OCI-LY1 (cell line): ENCODE data around the gene SEC14L1.

Experiments used
- H2AFZ ChIP-seq: fragments of 200-600 bp; sonication (generic), shearing (Covaris generic); 2 replicates; pipeline ENCODE4 v1.6.0; 2014; ENCODE audit warnings: antibody characterized with exemption, mild to moderate bottlenecking, low read length
- H3F3A ChIP-seq: fragments of 200-600 bp; sonication (generic), shearing (Covaris generic); 2 replicates; pipeline ENCODE4 v1.6.0; 2014; ENCODE audit warnings: mild to moderate bottlenecking, antibody characterized with exemption, low read length, moderate library complexity; ENCODE audit not compliant: insufficient read depth
- H3K27ac ChIP-seq: fragments of 200-600 bp; sonication (generic); 2 replicates; pipeline ENCODE4 v1.5.1; 2014; ENCODE audit warnings: low read length, mixed run types, mild to moderate bottlenecking, low read depth; ENCODE audit not compliant: poor library complexity, severe bottlenecking
- H3K27me3 ChIP-seq: fragments of 200-600 bp; sonication (generic); 2 replicates; pipeline ENCODE4 v1.6.0; 2014; ENCODE audit warnings: antibody characterized with exemption, mild to moderate bottlenecking, low read length, moderate library complexity; ENCODE audit not compliant: insufficient read depth
- H3K36me3 ChIP-seq: fragments of 200-600 bp; sonication (generic); 2 replicates; pipeline ENCODE4 v1.6.1; 2014; ENCODE audit warnings: mild to moderate bottlenecking, antibody characterized with exemption, low read length, moderate library complexity, mixed read lengths; ENCODE audit not compliant: insufficient read depth
- H3K4me1 ChIP-seq: fragments of 200-600 bp; sonication (generic); 2 replicates; pipeline ENCODE4 v1.5.1; 2014; ENCODE audit warnings: mild to moderate bottlenecking, low read length, moderate library complexity; ENCODE audit not compliant: insufficient read depth, severe bottlenecking
- H3K4me2 ChIP-seq: fragments of 200-600 bp; sonication (generic), shearing (Covaris generic); 2 replicates; pipeline ENCODE4 v1.6.1; 2014; ENCODE audit warnings: low read length
- H3K4me3 ChIP-seq: fragments of 200-600 bp; sonication (generic); 2 replicates; pipeline ENCODE4 v1.5.1; 2014; ENCODE audit warnings: low read length, low read depth, mild to moderate bottlenecking, mixed read lengths; ENCODE audit not compliant: poor library complexity, severe bottlenecking
- H3K79me2 ChIP-seq: fragments of 200-600 bp; shearing (Covaris generic); 2 replicates; pipeline ENCODE4 v1.6.1; 2016; ENCODE audit warnings: mixed run types, low read length, mixed read lengths; ENCODE audit not compliant: insufficient read depth
- H3K9ac ChIP-seq: fragments of 200-600 bp; sonication (generic), shearing (Covaris generic); 2 replicates; pipeline ENCODE4 v1.6.1; 2014; ENCODE audit warnings: mild to moderate bottlenecking, low read length, mixed read lengths
- H3K9me2 ChIP-seq: fragments of 200-600 bp; sonication (generic), shearing (Covaris generic); 2 replicates; pipeline ENCODE4 v1.6.1; 2014; ENCODE audit warnings: low read depth, mild to moderate bottlenecking, low read length, mixed read lengths
- H3K9me3 ChIP-seq: fragments of 200-600 bp; shearing (Covaris generic); 2 replicates; pipeline ENCODE4 v1.6.1; 2014; ENCODE audit warnings: low read length, mixed read lengths
- H4K20me1 ChIP-seq: fragments of 200-600 bp; sonication (generic), shearing (Covaris generic); 2 replicates; pipeline ENCODE4 v1.6.0; 2016; ENCODE audit warnings: mild to moderate bottlenecking, low read length; ENCODE audit not compliant: insufficient read depth
- EZH2 ChIP-seq: fragments of 200-600 bp; sonication (generic), shearing (Covaris generic); IDR thresholded peaks from 2 replicates; pipeline ENCODE4 v1.8.0; 2017; ENCODE audit warnings: borderline replicate concordance, mixed run types, mild to moderate bottlenecking, antibody characterized with exemption, low read length, moderate library complexity, mixed read lengths
- TF ChIP-seq, protein P1 (sequence below): fragments of 200-600 bp; sonication (generic), shearing (Covaris generic); IDR thresholded peaks from 2 replicates; pipeline ENCODE4 v1.5.1; 2017; ENCODE audit warnings: mild to moderate bottlenecking, antibody characterized with exemption, low read length, moderate library complexity, mixed read lengths

Gene SEC14L1

DNA sequence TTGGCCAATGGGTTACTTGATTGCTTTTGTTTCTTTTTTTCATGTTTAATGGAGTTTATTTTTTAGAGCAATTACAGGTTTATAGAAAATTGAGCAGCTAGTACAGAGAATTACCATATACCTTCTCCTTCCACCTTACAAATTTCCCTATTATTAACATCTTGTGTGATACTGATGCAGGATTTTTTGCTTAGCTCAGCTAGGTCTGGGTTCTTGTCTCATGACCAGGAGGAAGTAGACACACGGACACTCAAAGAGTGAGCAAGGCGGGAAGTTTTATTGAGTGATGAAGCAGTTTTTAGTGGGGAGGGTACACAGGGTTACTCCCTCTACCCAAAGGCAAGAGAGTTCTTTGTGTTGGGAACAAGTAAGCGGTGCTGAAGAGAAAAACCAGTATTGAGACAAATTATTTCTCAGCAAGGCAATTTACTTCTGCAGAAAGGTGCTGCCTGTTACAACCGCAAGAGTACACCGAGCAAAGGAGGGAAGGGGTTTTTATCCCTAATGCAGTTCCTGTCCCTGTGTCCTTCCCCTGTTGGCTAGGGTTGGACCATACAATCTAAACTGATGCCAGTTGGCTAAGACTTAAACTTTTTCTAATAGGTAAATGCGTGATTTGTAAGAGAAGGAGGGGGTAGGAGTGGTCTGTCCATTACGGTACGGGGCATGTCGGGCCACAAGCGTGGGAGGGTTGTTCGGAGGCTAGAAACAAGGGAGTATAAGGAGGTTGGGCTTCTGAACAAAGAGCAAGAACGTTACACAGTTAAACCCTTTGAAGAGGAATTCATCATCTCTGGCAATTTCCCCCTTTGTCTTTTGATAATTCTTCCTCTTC is 26.9 kb downstream of the SEC14L1 start:
- TF ChIP-seq, protein P1, sequence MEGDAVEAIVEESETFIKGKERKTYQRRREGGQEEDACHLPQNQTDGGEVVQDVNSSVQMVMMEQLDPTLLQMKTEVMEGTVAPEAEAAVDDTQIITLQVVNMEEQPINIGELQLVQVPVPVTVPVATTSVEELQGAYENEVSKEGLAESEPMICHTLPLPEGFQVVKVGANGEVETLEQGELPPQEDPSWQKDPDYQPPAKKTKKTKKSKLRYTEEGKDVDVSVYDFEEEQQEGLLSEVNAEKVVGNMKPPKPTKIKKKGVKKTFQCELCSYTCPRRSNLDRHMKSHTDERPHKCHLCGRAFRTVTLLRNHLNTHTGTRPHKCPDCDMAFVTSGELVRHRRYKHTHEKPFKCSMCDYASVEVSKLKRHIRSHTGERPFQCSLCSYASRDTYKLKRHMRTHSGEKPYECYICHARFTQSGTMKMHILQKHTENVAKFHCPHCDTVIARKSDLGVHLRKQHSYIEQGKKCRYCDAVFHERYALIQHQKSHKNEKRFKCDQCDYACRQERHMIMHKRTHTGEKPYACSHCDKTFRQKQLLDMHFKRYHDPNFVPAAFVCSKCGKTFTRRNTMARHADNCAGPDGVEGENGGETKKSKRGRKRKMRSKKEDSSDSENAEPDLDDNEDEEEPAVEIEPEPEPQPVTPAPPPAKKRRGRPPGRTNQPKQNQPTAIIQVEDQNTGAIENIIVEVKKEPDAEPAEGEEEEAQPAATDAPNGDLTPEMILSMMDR, result no peak
- no peak for TF ChIP-seq EZH2
- no peaks in the 10 kb centered on the region for H3F3A ChIP-seq
- H3K27ac ChIP-seq, result no peak overlapping the region
- H3K27me3 ChIP-seq, result no peaks in the 10 kb centered on the region
- H3K4me1 ChIP-seq, result peaks cover 31% of the 10 kb centered on the region
- H3K79me2 ChIP-seq, result peaks cover 38% of the 10 kb centered on the region
- H2AFZ ChIP-seq, result no peak overlapping the region
- H3K9me3 ChIP-seq, result peaks cover 39% of the 10 kb centered on the region
- H3K4me3 ChIP-seq, result no peak overlapping the region
- H3K9me2 ChIP-seq, result no peaks in the 10 kb centered on the region
- H3K9ac ChIP-seq, result no peak overlapping the region
- H3K4me2 ChIP-seq, result no peak overlapping the region
- no peaks in the 10 kb centered on the region for H4K20me1 ChIP-seq
- H3K36me3 ChIP-seq, result peaks cover 73% of the 10 kb centered on the region

DNA sequence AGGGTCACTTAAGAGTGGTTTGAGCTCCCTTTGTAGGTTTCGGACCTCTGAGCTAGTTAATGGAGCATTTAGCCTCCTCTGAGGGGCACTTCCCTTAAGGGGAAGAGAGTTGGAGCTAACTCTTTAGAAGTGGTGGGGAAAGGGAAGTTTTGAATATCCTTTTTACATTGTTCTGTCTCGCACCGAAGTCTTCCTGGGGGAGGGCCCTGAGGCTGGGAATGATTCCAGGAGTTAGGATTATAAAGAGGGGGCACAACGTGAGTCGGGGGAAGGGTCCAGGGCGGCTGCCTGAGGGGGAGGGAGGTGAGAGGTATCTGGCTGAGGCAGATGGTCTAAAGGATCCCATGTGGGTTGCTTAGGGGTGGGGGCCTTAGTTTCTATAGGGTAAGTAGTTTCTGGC is 32.3 kb downstream of the SEC14L1 start:
- no peak overlapping the region for H3K27ac ChIP-seq
- H2AFZ ChIP-seq, result no peak overlapping the region
- TF ChIP-seq, protein P1, result no peak
- no peak for TF ChIP-seq EZH2
- peaks cover 12% of the 10 kb centered on the region for H3K4me1 ChIP-seq
- H3K9me2 ChIP-seq, result no peaks in the 10 kb centered on the region
- H3K79me2 ChIP-seq, result peaks cover 28% of the 10 kb centered on the region; the same call in 1 of the 2 replicates
- peaks cover 38% of the 10 kb centered on the region for H3K9me3 ChIP-seq
- H4K20me1 ChIP-seq, result no peaks in the 10 kb centered on the region
- no peak overlapping the region for H3K9ac ChIP-seq
- no peak overlapping the region for H3K4me3 ChIP-seq
- H3F3A ChIP-seq, result 0 out of 2 replicates have a peak, but pooled peaks cover 4% of the 10 kb centered on the region
- H3K4me2 ChIP-seq, result no peak overlapping the region
- H3K36me3 ChIP-seq, result peaks cover 65% of the 10 kb centered on the region
- H3K27me3 ChIP-seq, result no peaks in the 10 kb centered on the region

DNA sequence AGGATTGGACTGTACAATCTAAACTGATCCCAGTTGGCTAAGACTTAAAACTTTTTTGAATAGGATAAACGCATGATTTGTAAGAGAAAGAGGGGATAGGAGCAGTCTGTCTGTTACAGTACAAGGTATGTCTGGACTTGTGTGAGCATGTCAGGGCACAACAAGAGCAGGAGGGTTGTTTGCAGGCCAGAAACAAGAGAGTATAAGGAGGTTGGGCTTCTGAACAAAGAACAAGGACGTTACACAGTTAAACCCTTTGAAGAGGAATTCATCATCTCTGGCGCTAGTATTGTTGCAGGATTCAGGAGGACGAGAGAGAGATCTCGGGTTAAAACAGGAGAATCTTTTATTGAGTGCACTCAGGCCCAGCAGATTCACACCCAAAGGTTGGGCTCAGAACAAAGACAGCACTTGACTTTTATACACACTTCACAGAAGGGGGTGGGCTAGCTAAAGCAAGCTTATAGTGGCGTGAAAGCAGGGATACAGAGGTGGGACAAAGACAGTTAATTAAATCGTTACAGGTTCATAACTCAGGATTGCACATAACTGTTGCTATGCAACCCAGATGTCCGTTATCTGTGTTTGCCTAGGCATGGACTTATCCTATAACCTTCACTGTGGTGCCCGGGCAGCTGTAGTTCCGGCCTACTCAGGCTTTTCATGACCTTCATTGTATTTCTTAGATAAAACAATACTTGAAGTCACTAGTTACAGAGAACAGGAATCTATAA is 34.3 kb downstream of the SEC14L1 start:
- H3K4me2 ChIP-seq, result no peak overlapping the region
- no peaks in the 10 kb centered on the region for H3K9me2 ChIP-seq
- 0 out of 2 replicates have a peak, but pooled peaks cover 4% of the 10 kb centered on the region for H3F3A ChIP-seq
- peaks cover 60% of the 10 kb centered on the region for H3K36me3 ChIP-seq
- no peaks in the 10 kb centered on the region for H4K20me1 ChIP-seq
- peaks cover 22% of the 10 kb centered on the region for H3K9me3 ChIP-seq
- peaks cover 14% of the 10 kb centered on the region for H3K4me1 ChIP-seq
- no peak overlapping the region for H2AFZ ChIP-seq
- no peak overlapping the region for H3K4me3 ChIP-seq
- TF ChIP-seq, protein P1, result no peak
- TF ChIP-seq EZH2, result no peak
- no peak overlapping the region for H3K27ac ChIP-seq
- H3K79me2 ChIP-seq, result peaks cover 26% of the 10 kb centered on the region
- H3K9ac ChIP-seq, result no peak overlapping the region
- no peaks in the 10 kb centered on the region for H3K27me3 ChIP-seq
